Hematopoietic multipotent progenitor cell treated with erythropoietin and hydrocortisone succinate and interleukin-3 and kit ligand, for 4 days (in vitro differentiated cells): ENCODE data around the gene STRBP.
A peak's percentile ranks its signal among the peaks of the same experiment; 100 is the strongest.

ENCODE experiments used
- DNase-seq: peaks from one replicate; pipeline ENCODE4 v3.0.0-alpha.2; 2015

The STRBP gene

GRCh38 chr9:123121457-123121856 lies 146.9 kb downstream of the STRBP start:
- DNase-seq = no peak

- DNase-seq = no peak
Measured at GRCh38 chr9:123120953-123121352, 147.4 kb downstream of the STRBP start.

GRCh38 chr9:123120131-123120530 lies 148.3 kb downstream of the STRBP start:
- no peak for DNase-seq

GRCh38 chr9:123119566-123119965 lies 148.8 kb downstream of the STRBP start:
- DNase-seq = no peak

- no peak for DNase-seq
Measured at GRCh38 chr9:123116036-123116435, 152.3 kb downstream of the STRBP start.

GRCh38 chr9:123115146-123115913 lies 153.1 kb downstream of the STRBP start:
- DNase-seq = no peak

- DNase-seq = no peak
Measured at GRCh38 chr9:123113185-123113584, 155.2 kb downstream of the STRBP start.

GRCh38 chr9:123112015-123112975 lies 156.1 kb downstream of the STRBP start:
- DNase-seq = peak; percentile 38

- no peak for DNase-seq
Measured at GRCh38 chr9:123111427-123112014, 156.9 kb downstream of the STRBP start.

- no peak for DNase-seq
Measured at GRCh38 chr9:123109540-123110279, 158.7 kb downstream of the STRBP start.

GRCh38 chr9:123108976-123109375 lies 159.4 kb downstream of the STRBP start:
- DNase-seq = no peak

GRCh38 chr9:123107639-123108285 lies 160.6 kb downstream of the STRBP start:
- DNase-seq = peak; percentile 11

- no peak for DNase-seq
Measured at GRCh38 chr9:123105490-123105889, 162.9 kb downstream of the STRBP start.

GRCh38 chr9:123104807-123105206 lies 163.6 kb downstream of the STRBP start:
- no peak for DNase-seq

- DNase-seq = peak; percentile 13
Measured at GRCh38 chr9:123102375-123103113, 165.8 kb downstream of the STRBP start.

GRCh38 chr9:123099548-123099947 lies 168.8 kb downstream of the STRBP start:
- DNase-seq = no peak

GRCh38 chr9:123099042-123099441 lies 169.3 kb downstream of the STRBP start:
- no peak for DNase-seq

GRCh38 chr9:123098096-123098459 lies 170.3 kb downstream of the STRBP start:
- no peak for DNase-seq

- no peak for DNase-seq
Measured at GRCh38 chr9:123097430-123098095, 170.8 kb downstream of the STRBP start.

- peak; percentile 64 for DNase-seq
Measured at GRCh38 chr9:123096987-123097386, 171.4 kb downstream of the STRBP start.

GRCh38 chr9:123093141-123093540 lies 175.2 kb downstream of the STRBP start:
- DNase-seq = no peak
